HepG2 (cell line): ENCODE data around the gene MYLK3. TPM values are rescaled to one million over a fixed set of nuclear protein-coding genes. Genes with fewer than 3 reads are reported as not detected.

ENCODE experiments used
- BHLHE40 ChIP-seq: IDR thresholded peaks from 2 replicates; pipeline ENCODE4 v1.6.1; 2011; ENCODE audit warnings: low read length, improper control_type of control experiment
- ERF ChIP-seq: IDR thresholded peaks from 2 replicates; pipeline ENCODE4 v1.6.1; 2018; ENCODE audit warnings: missing biosample characterization, missing genetic modification reagents
- HOXA9 ChIP-seq: sonication (generic); formaldehyde crosslinking; IDR thresholded peaks from 2 replicates; pipeline ENCODE4 v1.8.1; 2022; ENCODE audit warnings: missing genetic modification reagents, mild to moderate bottlenecking, moderate library complexity, borderline replicate concordance
- JARID2 ChIP-seq: sonication (generic); formaldehyde crosslinking; IDR thresholded peaks from 2 replicates; pipeline ENCODE4 v1.8.1; 2023; ENCODE audit warnings: missing genetic modification reagents, inconsistent platforms; ENCODE audit not compliant: insufficient replicate concordance
- KDM6A ChIP-seq: IDR thresholded peaks from 2 replicates; pipeline ENCODE4 v1.6.1; 2016; ENCODE audit warnings: low read depth
- MATR3 ChIP-seq: sonication (generic); formaldehyde crosslinking; IDR thresholded peaks from 2 replicates; pipeline ENCODE4 v1.4.0; 2020; ENCODE audit warnings: missing genetic modification reagents
- RAD21 ChIP-seq: fragments of 450-650 bp; formaldehyde crosslinking; IDR thresholded peaks from 2 replicates; pipeline ENCODE4 v1.5.0; 2020; ENCODE audit warnings: mild to moderate bottlenecking
- RFXAP ChIP-seq: sonication (generic); formaldehyde crosslinking; IDR thresholded peaks from 2 replicates; pipeline ENCODE4 v1.4.0; 2020; ENCODE audit warnings: missing genetic modification reagents, borderline replicate concordance
- RXRA ChIP-seq: sonication (generic); formaldehyde crosslinking; IDR thresholded peaks from 2 replicates; pipeline ENCODE4 v1.5.1; 2020; ENCODE audit warnings: missing genetic modification reagents
- SAP130 ChIP-seq: IDR thresholded peaks from 2 replicates; pipeline ENCODE4 v1.6.1; 2016; ENCODE audit warnings: low read depth
- STAT5B ChIP-seq: sonication (generic); formaldehyde crosslinking; IDR thresholded peaks from 2 replicates; pipeline ENCODE4 v1.4.0; 2020; ENCODE audit warnings: missing genetic modification reagents
- TCF7 ChIP-seq: sonication (generic); IDR thresholded peaks from 2 replicates; pipeline ENCODE4 v1.6.1; 2016; ENCODE audit warnings: antibody characterized with exemption, low read depth
- TRIM24 ChIP-seq: sonication (generic); formaldehyde crosslinking; IDR thresholded peaks from 2 replicates; pipeline ENCODE4 v1.8.0; 2022; ENCODE audit warnings: mild to moderate bottlenecking, missing genetic modification reagents
- ZFP90 ChIP-seq: sonication (generic); formaldehyde crosslinking; IDR thresholded peaks from 2 replicates; pipeline ENCODE4 v1.8.0; 2022; ENCODE audit warnings: missing genetic modification reagents, mild to moderate bottlenecking, inconsistent platforms, borderline replicate concordance
- ZNF12 ChIP-seq: sonication (generic); formaldehyde crosslinking; IDR thresholded peaks from 2 replicates; pipeline ENCODE4 v1.5.0; 2020; ENCODE audit warnings: missing genetic modification reagents
- ZNF558 ChIP-seq: sonication (generic); formaldehyde crosslinking; IDR thresholded peaks from 2 replicates; pipeline ENCODE4 v1.9.0; 2022; ENCODE audit warnings: mild to moderate bottlenecking, missing genetic modification reagents, borderline replicate concordance
- ZNF672 ChIP-seq: sonication (generic); formaldehyde crosslinking; IDR thresholded peaks from 2 replicates; pipeline ENCODE4 v1.8.1; 2022; ENCODE audit warnings: missing genetic modification reagents
- ZNF713 ChIP-seq: sonication (generic); formaldehyde crosslinking; IDR thresholded peaks from 2 replicates; pipeline ENCODE4 v1.4.0; 2020; ENCODE audit warnings: mild to moderate bottlenecking, missing genetic modification reagents
- ZNF749 ChIP-seq: sonication (generic); formaldehyde crosslinking; IDR thresholded peaks from 2 replicates; pipeline ENCODE4 v1.8.0; 2022; ENCODE audit warnings: mild to moderate bottlenecking, missing genetic modification reagents, moderate library complexity, borderline replicate concordance
- ZNF788 ChIP-seq: sonication (generic); formaldehyde crosslinking; IDR thresholded peaks from 2 replicates; pipeline ENCODE4 v1.5.0; 2020; ENCODE audit warnings: mild to moderate bottlenecking, missing genetic modification reagents, borderline replicate concordance
- polyA plus RNA-seq, 8 experiments: library from polyadenylated mRNA; depleted of rRNA in 3 of 8; stranded (reverse) in 7 of 8; unstranded in 1 of 8; fragments of >200 nt; fragmentation: Illumina TruSeq in 4 of 8; extraction: Trizol in 4 of 8; gene quantifications; 2 replicates each; pipeline versions ENCODE4 v1.2.1 to v1.2.3, GENCODE V29; 2011 to 2016; ENCODE audit warnings: low read depth in 4 of 8, missing spikeins in 1 of 8, mixed read lengths in 1 of 8; ENCODE audit not compliant: insufficient read depth in 1 of 8
- total RNA-seq, 5 experiments: library from RNA; depleted of rRNA; stranded (reverse); fragments of >200 nt; fragmentation: Illumina TruSeq; extraction: Trizol; gene quantifications; 2 replicates each; pipeline ENCODE4 v1.2.3, GENCODE V29; 2016; ENCODE audit warnings: low read depth in 1 of 5
- TF ChIP-seq, protein P1 (sequence below): sonication (generic); formaldehyde crosslinking; conservative IDR thresholded peaks from 2 replicates; pipeline ENCODE4 v1.4.0; 2020; ENCODE audit warnings: missing genetic modification reagents
- TF ChIP-seq, protein P2 (sequence below): sonication (generic); formaldehyde crosslinking; IDR thresholded peaks from 2 replicates; pipeline ENCODE4 v1.8.1; 2023; ENCODE audit warnings: mild to moderate bottlenecking, inconsistent platforms, moderate library complexity, missing genetic modification reagents, borderline replicate concordance
- TF ChIP-seq, protein P3 (sequence below): sonication (generic); formaldehyde crosslinking; IDR thresholded peaks from 2 replicates; pipeline ENCODE4 v1.4.0; 2020; ENCODE audit warnings: missing genetic modification reagents, borderline replicate concordance
- TF ChIP-seq, protein P4 (sequence below): sonication (generic); formaldehyde crosslinking; IDR thresholded peaks from 2 replicates; pipeline ENCODE4 v1.8.0; 2022; ENCODE audit warnings: missing genetic modification reagents, low read depth, mild to moderate bottlenecking, borderline replicate concordance

Gene MYLK3
- total and polyA plus RNA-seq, 2 of the 13 experiments (the other 11 are each of a cell fraction or from before 2014, with no cell fraction given): 0.04 to 0.18 TPM

DNA sequence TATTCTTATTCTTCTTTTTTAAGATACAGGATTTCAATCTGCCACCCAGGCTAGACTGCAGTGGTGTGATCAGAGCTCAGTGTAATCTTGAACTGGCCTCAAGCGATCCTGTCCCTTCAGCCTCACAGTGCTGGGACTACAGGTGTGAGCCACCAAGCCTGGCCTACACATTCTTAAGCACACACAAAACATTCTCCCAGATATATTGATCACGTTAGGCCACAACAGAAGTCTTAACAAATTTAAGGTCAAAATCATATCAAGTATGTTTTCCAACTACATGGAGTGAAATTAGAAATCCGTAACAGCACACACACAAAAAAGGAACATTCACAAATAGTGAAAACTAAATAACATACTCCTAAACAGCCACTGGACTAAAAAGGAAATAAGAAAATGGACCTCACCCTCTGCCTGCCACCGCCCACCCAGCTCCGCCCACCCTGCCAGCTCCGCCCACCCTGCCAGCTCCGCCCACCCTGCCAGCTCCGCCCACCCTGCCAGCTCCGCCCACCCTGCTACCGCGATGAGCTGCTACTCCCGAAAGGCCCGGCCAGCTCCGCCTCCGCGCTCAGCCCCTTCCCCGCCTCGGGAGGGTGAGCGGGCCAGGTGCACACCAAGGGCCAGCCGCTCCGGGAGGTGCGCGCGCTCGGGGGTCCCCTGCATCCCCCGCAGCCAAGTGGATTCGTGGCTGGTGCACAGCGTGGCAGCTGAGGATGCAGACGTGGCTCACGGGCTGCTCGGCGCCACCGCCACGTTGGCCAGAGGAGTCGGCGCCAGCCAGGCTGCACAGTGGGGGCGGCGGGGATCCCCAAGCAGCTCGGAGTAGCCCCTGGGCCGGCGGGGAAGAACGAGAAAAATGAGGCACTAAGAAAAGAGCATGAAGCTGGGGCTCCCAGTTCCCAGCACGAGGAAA lies 41.6 kb upstream of the MYLK3 start (continued):
- TF ChIP-seq HOXA9 (peak; percentile 58; the same call in 1 of the 2 replicates), BHLHE40 (peak; percentile 27; the same call in 1 of the 2 replicates), ZFP90 (CRISPR knock-in tag) (peak; percentile 85; the same call in 1 of the 2 replicates), ZNF713 (CRISPR knock-in tag) (0 out of 2 replicates have a peak, but pooled peaks have one; percentile 70), STAT5B (CRISPR knock-in tag) (peak; percentile 86), TRIM24 (CRISPR knock-in tag) (no peak), RFXAP (CRISPR knock-in tag) (no peak), ZNF749 (CRISPR knock-in tag) (peak; percentile 64; the same call in 1 of the 2 replicates), JARID2 (peak; percentile 69), RXRA (CRISPR knock-in tag) (peak; percentile 79), MATR3 (no peak), ZNF558 (CRISPR knock-in tag) (peak; percentile 95; the same call in 1 of the 2 replicates), ZNF788 (CRISPR knock-in tag) (peak; percentile 87; the same call in 1 of the 2 replicates), RAD21 (CRISPR knock-in tag) (peak; percentile 83), ERF (peak; percentile 38; the same call in 1 of the 2 replicates), SAP130 (CRISPR knock-in tag) (peak; percentile 86), ZNF672 (CRISPR knock-in tag) (no peak), TCF7 (no peak), ZNF12 (CRISPR knock-in tag) (no peak; the same call in 1 of the 2 replicates), KDM6A (CRISPR knock-in tag) (no peak)
- TF ChIP-seq, protein P1, sequence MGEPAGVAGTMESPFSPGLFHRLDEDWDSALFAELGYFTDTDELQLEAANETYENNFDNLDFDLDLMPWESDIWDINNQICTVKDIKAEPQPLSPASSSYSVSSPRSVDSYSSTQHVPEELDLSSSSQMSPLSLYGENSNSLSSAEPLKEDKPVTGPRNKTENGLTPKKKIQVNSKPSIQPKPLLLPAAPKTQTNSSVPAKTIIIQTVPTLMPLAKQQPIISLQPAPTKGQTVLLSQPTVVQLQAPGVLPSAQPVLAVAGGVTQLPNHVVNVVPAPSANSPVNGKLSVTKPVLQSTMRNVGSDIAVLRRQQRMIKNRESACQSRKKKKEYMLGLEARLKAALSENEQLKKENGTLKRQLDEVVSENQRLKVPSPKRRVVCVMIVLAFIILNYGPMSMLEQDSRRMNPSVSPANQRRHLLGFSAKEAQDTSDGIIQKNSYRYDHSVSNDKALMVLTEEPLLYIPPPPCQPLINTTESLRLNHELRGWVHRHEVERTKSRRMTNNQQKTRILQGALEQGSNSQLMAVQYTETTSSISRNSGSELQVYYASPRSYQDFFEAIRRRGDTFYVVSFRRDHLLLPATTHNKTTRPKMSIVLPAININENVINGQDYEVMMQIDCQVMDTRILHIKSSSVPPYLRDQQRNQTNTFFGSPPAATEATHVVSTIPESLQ (CRISPR knock-in tag): no peak
- TF ChIP-seq, protein P2, sequence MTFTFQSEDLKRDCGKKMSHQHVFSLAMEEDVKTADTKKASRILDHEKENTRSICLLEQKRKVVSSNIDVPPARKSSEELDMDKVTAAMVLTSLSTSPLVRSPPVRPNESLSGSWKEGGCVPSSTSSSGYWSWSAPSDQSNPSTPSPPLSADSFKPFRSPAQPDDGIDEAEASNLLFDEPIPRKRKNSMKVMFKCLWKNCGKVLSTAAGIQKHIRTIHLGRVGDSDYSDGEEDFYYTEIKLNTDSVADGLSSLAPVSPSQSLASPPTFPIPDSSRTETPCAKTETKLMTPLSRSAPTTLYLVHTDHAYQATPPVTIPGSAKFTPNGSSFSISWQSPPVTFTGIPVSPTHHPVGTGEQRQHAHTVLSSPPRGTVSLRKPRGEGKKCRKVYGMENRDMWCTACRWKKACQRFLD: peak; percentile 92
- TF ChIP-seq, protein P3, sequence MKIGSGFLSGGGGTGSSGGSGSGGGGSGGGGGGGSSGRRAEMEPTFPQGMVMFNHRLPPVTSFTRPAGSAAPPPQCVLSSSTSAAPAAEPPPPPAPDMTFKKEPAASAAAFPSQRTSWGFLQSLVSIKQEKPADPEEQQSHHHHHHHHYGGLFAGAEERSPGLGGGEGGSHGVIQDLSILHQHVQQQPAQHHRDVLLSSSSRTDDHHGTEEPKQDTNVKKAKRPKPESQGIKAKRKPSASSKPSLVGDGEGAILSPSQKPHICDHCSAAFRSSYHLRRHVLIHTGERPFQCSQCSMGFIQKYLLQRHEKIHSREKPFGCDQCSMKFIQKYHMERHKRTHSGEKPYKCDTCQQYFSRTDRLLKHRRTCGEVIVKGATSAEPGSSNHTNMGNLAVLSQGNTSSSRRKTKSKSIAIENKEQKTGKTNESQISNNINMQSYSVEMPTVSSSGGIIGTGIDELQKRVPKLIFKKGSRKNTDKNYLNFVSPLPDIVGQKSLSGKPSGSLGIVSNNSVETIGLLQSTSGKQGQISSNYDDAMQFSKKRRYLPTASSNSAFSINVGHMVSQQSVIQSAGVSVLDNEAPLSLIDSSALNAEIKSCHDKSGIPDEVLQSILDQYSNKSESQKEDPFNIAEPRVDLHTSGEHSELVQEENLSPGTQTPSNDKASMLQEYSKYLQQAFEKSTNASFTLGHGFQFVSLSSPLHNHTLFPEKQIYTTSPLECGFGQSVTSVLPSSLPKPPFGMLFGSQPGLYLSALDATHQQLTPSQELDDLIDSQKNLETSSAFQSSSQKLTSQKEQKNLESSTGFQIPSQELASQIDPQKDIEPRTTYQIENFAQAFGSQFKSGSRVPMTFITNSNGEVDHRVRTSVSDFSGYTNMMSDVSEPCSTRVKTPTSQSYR: peak; percentile 53; the same call in 1 of the 2 replicates
- TF ChIP-seq, protein P4, sequence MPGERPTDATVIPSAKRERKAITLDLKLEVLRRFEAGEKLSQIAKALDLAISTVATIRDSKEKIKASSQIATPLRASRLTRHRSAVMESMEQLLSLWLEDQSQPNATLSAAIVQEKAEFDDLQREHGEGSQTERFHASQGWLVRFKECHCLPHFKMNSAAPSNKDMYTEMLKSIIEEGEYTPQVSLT (CRISPR knock-in tag): no peak; the same call in 1 of the 2 replicates
